Measurements from ENCODE around the gene ADAMTS15.

The ADAMTS15 gene

DNA sequence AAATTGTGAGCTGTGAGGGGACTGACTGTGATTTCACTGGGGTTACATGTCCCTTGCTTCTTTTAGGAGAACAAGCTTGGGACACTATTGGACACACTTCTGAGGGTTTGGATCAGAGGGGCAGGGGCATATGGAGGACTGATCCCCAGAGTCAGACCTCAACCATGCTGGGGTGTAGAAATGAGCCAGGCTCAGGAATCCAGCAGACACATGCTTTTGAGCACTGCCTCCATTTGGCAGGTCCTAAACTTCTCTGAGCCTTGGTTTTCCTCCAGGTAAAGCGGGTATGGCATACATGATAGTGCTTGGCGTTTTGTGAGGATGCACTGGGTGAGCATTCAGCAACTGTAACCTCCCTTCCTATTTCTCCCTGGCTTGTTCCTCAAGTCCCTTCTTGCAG, 74.7 kb downstream of the ADAMTS15 start:
- TF ChIP-seq, protein P1, sequence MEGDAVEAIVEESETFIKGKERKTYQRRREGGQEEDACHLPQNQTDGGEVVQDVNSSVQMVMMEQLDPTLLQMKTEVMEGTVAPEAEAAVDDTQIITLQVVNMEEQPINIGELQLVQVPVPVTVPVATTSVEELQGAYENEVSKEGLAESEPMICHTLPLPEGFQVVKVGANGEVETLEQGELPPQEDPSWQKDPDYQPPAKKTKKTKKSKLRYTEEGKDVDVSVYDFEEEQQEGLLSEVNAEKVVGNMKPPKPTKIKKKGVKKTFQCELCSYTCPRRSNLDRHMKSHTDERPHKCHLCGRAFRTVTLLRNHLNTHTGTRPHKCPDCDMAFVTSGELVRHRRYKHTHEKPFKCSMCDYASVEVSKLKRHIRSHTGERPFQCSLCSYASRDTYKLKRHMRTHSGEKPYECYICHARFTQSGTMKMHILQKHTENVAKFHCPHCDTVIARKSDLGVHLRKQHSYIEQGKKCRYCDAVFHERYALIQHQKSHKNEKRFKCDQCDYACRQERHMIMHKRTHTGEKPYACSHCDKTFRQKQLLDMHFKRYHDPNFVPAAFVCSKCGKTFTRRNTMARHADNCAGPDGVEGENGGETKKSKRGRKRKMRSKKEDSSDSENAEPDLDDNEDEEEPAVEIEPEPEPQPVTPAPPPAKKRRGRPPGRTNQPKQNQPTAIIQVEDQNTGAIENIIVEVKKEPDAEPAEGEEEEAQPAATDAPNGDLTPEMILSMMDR (IDR thresholded peaks at IDR 0.05; ENCODE audit: low read depth, low read length, missing control alignments): no peak
- DNase-seq (ENCODE audit: extremely low read depth, low read depth): no peak

DNA sequence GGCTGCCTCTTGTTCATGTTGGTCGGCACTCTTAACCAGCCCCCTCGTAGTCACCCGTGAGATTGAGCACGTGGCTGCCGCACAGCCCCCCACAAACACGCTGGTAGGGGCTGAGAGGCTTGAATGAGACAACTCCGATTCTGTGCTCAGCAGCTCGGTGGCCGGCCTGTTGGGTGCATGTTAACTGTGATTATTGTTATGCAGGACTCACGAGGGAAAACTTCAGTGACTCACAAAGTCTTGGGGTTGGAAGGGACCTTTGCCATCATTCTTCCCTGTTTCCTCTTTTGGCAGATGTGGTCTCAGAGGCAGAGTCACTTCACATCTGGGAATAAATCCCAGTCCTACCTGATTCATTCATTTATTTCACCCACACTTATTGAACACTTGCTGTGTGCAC, 75.2 kb downstream of the ADAMTS15 start:
- no peak for DNase-seq (ENCODE audit: extremely low read depth, low read depth)
- no peak overlapping the region for H3K4me3 ChIP-seq (replicated peaks; ENCODE audit: low read depth, low read length)
- TF ChIP-seq, protein P1 (IDR thresholded peaks at IDR 0.05; ENCODE audit: low read depth, low read length, missing control alignments): no peak

More for the DNA sequence above, 74.7 kb downstream of the ADAMTS15 start:
- H3K4me3 ChIP-seq (replicated peaks; ENCODE audit: low read depth, low read length): no peak overlapping the region

DNA sequence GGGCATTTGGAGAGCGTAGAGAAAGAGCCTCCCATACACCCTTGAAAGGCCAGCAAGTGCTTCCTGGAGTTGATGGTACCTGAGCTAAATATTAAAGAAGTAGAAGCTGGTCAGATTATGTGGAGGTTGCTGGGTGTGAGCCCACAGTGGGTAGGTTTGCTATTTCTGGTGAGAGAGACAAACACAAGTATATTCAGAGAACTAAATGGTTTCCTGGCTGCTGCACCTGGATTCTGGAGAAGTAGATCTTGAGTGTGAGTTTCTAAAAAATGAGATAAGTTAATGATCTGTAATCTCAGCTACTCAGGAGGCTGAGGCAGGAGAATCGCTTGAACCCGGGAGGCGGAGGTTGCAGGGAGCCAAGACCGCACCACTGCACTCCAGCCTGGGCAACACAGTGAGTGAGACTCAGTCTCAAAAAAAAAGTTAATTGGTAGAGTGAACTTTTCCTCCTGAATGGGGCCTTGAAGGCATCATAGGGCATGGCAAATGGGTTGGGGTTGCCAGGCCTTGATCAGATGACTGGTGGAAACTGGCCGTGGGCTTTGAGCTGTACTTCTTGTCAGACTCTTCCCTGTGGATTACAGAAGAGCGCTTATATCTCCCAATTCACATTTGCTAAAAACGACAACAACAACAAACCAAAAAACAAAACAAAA, 75.8 kb downstream of the ADAMTS15 start:
- TF ChIP-seq, protein P1 (IDR thresholded peaks at IDR 0.05; ENCODE audit: low read depth, low read length, missing control alignments): no peak
- no peak for DNase-seq (ENCODE audit: extremely low read depth, low read depth)
- H3K4me3 ChIP-seq (replicated peaks; ENCODE audit: low read depth, low read length): no peak overlapping the region

DNA sequence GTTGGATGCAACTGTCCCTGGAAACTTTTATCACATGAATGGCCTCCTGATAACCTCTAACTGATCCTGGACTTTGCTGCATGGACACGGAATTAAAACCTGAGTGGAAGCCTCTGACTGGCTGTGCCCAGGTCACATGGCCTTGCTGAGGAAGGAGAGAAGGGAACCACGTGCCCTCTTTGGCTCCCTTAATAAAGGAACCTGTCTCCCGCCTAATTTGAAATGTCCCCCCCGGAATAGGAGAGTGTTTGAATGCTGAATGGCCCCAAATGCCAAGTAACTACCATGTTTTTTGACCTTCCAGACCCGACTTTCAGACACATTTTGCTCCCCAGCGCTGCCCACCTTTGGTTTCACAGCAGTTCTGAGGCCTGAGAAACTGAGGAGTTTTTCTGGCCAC, 76.9 kb downstream of the ADAMTS15 start:
- H3K4me3 ChIP-seq (replicated peaks; ENCODE audit: low read depth, low read length): no peak overlapping the region
- TF ChIP-seq, protein P1 (IDR thresholded peaks at IDR 0.05; ENCODE audit: low read depth, low read length, missing control alignments): no peak
- DNase-seq (ENCODE audit: extremely low read depth, low read depth): no peak
